ENCODE measurements around the gene HAGH.
A peak's percentile ranks its signal among the peaks of the same experiment; 100 is the strongest.
"Not testable (repeated sequence)": the region's sequence is repeated elsewhere in the genome, so short reads cannot be mapped to it uniquely, and the experiment has no call there.

Gene HAGH
- long read RNA-seq, transcript HAGH-203 (8 exons, 1,276 nt), result minor isoform, 5 of 136 reads
- long read RNA-seq, transcript HAGH-202 (9 exons, 2,984 nt), result major isoform, 103 of 136 reads
- long read RNA-seq, partial matches to known transcripts, result 12 of 136 reads
- long read RNA-seq, other reads (novel, unspliced or antisense), result 16 of 136 reads

- Histone ChIP-seq H3K4me3 (replicated peaks; ENCODE audit: insufficient read depth, low read length) (peak within 1 kb of the TSS; percentile 89), H3K27ac (replicated peaks) (peak within 1 kb of the TSS; percentile 87), H3K27me3 (ENCODE audit: insufficient read depth, poor library complexity, severe bottlenecking) (no peaks in the 10 kb centered on the region)
- TF ChIP-seq POLR2AphosphoS5 (IDR thresholded peaks at IDR 0.05; ENCODE audit: low read depth) (peak; percentile 82), GABPA (IDR thresholded peaks at IDR 0.05; ENCODE audit: low read depth) (no peak), SPI1 (IDR thresholded peaks at IDR 0.05; ENCODE audit: borderline replicate concordance, low read depth) (no peak)
- TF ChIP-seq, protein P1, sequence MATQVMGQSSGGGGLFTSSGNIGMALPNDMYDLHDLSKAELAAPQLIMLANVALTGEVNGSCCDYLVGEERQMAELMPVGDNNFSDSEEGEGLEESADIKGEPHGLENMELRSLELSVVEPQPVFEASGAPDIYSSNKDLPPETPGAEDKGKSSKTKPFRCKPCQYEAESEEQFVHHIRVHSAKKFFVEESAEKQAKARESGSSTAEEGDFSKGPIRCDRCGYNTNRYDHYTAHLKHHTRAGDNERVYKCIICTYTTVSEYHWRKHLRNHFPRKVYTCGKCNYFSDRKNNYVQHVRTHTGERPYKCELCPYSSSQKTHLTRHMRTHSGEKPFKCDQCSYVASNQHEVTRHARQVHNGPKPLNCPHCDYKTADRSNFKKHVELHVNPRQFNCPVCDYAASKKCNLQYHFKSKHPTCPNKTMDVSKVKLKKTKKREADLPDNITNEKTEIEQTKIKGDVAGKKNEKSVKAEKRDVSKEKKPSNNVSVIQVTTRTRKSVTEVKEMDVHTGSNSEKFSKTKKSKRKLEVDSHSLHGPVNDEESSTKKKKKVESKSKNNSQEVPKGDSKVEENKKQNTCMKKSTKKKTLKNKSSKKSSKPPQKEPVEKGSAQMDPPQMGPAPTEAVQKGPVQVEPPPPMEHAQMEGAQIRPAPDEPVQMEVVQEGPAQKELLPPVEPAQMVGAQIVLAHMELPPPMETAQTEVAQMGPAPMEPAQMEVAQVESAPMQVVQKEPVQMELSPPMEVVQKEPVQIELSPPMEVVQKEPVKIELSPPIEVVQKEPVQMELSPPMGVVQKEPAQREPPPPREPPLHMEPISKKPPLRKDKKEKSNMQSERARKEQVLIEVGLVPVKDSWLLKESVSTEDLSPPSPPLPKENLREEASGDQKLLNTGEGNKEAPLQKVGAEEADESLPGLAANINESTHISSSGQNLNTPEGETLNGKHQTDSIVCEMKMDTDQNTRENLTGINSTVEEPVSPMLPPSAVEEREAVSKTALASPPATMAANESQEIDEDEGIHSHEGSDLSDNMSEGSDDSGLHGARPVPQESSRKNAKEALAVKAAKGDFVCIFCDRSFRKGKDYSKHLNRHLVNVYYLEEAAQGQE (IDR thresholded peaks at IDR 0.05; ENCODE audit: insufficient replicate concordance, low read depth), result peak; percentile 21
- DNase-seq (ENCODE audit: low read depth in 1 of 2, low spot score in 1 of 2), result peak; percentile 93 to 94
Measured at GRCh38 chr16:1826691-1827573, at the start of gene HAGH, which contains the start of gene FAHD1. HAGH (minus strand) TSS chr16:1826825; CDS start chr16:1826787, 38 bp downstream. FAHD1 (plus strand) TSS chr16:1827206; CDS start chr16:1827239, 33 bp downstream.

DNA sequence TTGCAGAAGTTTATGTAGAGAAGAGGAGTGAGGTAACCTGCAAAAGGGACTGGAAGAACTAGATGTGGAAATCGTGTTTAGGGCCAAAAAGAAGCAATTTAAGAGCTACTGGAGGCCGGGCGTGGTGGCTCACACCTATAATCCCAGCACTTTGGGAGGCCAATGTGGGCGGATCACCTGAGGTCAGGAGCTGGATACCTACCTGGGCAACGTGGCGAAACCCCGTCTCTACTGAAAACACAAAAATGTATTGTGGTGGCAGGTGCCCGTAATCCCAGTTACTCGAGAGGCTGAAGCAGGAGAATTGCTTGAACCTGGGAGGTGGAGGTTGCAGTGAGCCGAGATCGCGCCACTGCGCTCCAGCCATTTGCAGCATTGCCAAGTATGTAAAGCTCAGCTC, 49.4 kb upstream of the HAGH start:
- DNase-seq (ENCODE audit: low read depth in 1 of 2, low spot score in 1 of 2); H3K27me3 ChIP-seq (ENCODE audit: insufficient read depth, poor library complexity, severe bottlenecking): not testable (repeated sequence)

DNA sequence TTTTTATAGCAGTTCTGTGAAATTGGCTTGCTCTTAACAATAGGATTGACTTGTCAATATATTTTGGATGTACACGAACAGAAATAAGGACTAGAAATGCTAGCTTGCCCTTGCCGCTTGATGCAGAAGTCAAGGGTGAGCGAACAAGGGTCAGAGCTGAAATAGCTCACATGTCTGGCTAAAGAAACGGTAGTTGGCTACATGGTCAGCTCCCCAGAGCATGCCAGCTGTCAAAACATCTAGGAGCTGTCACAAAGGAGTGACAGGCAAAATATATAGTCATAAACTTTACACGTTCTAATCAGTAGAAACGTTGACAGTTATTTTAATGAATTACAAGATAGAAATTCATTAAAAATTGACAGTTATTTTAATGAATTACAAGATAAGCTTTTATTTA, 48.2 kb upstream of the HAGH start:
- no peak overlapping the region for H3K27ac ChIP-seq (replicated peaks)
- TF ChIP-seq, protein P2, sequence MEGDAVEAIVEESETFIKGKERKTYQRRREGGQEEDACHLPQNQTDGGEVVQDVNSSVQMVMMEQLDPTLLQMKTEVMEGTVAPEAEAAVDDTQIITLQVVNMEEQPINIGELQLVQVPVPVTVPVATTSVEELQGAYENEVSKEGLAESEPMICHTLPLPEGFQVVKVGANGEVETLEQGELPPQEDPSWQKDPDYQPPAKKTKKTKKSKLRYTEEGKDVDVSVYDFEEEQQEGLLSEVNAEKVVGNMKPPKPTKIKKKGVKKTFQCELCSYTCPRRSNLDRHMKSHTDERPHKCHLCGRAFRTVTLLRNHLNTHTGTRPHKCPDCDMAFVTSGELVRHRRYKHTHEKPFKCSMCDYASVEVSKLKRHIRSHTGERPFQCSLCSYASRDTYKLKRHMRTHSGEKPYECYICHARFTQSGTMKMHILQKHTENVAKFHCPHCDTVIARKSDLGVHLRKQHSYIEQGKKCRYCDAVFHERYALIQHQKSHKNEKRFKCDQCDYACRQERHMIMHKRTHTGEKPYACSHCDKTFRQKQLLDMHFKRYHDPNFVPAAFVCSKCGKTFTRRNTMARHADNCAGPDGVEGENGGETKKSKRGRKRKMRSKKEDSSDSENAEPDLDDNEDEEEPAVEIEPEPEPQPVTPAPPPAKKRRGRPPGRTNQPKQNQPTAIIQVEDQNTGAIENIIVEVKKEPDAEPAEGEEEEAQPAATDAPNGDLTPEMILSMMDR (IDR thresholded peaks at IDR 0.05; ENCODE audit: insufficient read depth, low read length), result no peak
- TF ChIP-seq SPI1 (IDR thresholded peaks at IDR 0.05; ENCODE audit: borderline replicate concordance, low read depth) (no peak), GABPA (IDR thresholded peaks at IDR 0.05; ENCODE audit: low read depth) (no peak), POLR2AphosphoS5 (IDR thresholded peaks at IDR 0.05; ENCODE audit: low read depth) (no peak)
- TF ChIP-seq, protein P1 (IDR thresholded peaks at IDR 0.05; ENCODE audit: insufficient replicate concordance, low read depth), result no peak

More for the DNA sequence above, 49.4 kb upstream of the HAGH start:
- H3K27ac ChIP-seq (replicated peaks); H3K4me3 ChIP-seq (replicated peaks; ENCODE audit: insufficient read depth, low read length): not testable (repeated sequence)

DNA sequence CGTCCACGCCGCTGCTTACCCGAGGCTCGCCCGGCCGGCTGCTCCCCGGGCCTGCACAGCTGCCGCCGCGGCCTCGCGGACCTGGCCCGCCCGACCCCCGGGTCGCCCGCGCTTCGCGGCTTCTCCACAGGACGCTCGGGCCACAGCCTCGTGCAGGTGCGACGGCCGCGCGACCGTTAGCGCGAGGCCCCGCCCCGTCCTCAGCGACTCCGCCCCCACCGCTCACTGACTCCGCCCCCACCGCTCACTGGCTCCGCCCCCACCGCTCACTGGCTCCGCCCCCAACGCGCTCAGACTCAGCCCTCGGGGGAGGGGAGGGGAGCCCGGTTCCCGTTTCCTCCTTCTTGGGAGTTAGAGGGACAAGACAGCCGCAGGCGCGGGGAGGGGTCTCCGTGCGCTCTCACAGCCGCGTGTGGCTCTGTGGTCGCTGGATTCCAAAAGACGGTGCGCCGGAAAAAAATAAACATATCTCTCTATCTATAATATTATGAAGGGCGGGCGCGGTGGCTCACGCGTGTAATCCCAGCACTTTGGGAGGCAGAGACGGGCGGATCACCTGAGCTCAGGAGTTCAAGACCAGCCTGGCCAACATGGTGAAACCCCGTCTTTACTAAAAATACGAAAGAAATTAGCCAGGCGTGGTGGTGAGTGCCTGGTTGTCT, 45.5 kb upstream of the HAGH start, which contains the start of gene MEIOB:
MEIOB (minus strand) TSS at position 191 of the 662 bp plus-strand sequence. CDS start 3,989 bp downstream, outside the sequence.
- no peak within 1 kb of the TSS for H3K27ac ChIP-seq (replicated peaks)
- DNase-seq (ENCODE audit: low read depth in 1 of 2, low spot score in 1 of 2), result peak in 1 of 2 experiments; percentile 45
- peak within 1 kb of the TSS; percentile 26 for H3K4me3 ChIP-seq (replicated peaks; ENCODE audit: insufficient read depth, low read length)
- peaks cover 4% of the 10 kb centered on the region for H3K27me3 ChIP-seq (ENCODE audit: insufficient read depth, poor library complexity, severe bottlenecking)
- TF ChIP-seq POLR2AphosphoS5 (IDR thresholded peaks at IDR 0.05; ENCODE audit: low read depth) (no peak), GABPA (IDR thresholded peaks at IDR 0.05; ENCODE audit: low read depth) (no peak), SPI1 (IDR thresholded peaks at IDR 0.05; ENCODE audit: borderline replicate concordance, low read depth) (peak; percentile 15; the same call in 1 of the 2 replicates)
- TF ChIP-seq, protein P2 (IDR thresholded peaks at IDR 0.05; ENCODE audit: insufficient read depth, low read length), result no peak
- TF ChIP-seq, protein P1 (IDR thresholded peaks at IDR 0.05; ENCODE audit: insufficient replicate concordance, low read depth), result no peak

More for the DNA sequence above, 48.2 kb upstream of the HAGH start:
- no peak overlapping the region for H3K4me3 ChIP-seq (replicated peaks; ENCODE audit: insufficient read depth, low read length)
- DNase-seq (ENCODE audit: low read depth in 1 of 2, low spot score in 1 of 2), result no peak
- peaks cover 4% of the 10 kb centered on the region for H3K27me3 ChIP-seq (ENCODE audit: insufficient read depth, poor library complexity, severe bottlenecking)

Measured in HL-60 (cell line).